SK-N-SH treated with all-trans-retinoic acid at 6 μM for 48 hours (cell line): ENCODE results near the gene AMN.

ENCODE experiments used
- ARNTL ChIP-seq: fragments of 450-650 bp; formaldehyde crosslinking; IDR thresholded peaks from 2 replicates; pipeline ENCODE4 v1.5.0; 2020; ENCODE audit warnings: low read depth, mild to moderate bottlenecking, moderate library complexity, borderline replicate concordance
- CSDC2 ChIP-seq: fragments of 250-450 bp; sonication (Bioruptor Pico); IDR thresholded peaks from 2 replicates; pipeline ENCODE4 v1.5.0; 2020; ENCODE audit warnings: mild to moderate bottlenecking, moderate library complexity
- ESRRG ChIP-seq: fragments of 250-450 bp; sonication (Bioruptor Pico); IDR thresholded peaks from 2 replicates; pipeline ENCODE4 v1.6.1; 2021; ENCODE audit warnings: mild to moderate bottlenecking
- GLIS3 ChIP-seq: fragments of 250-450 bp; sonication (Bioruptor Pico); IDR thresholded peaks from 2 replicates; pipeline ENCODE4 v1.5.0; 2020; ENCODE audit warnings: mild to moderate bottlenecking, moderate library complexity
- ISL1 ChIP-seq: fragments of 250-450 bp; sonication (Bioruptor Pico); IDR thresholded peaks from 2 replicates; pipeline ENCODE4 v2.1.2; 2022; ENCODE audit warnings: mild to moderate bottlenecking, moderate library complexity
- OSR1 ChIP-seq: fragments of 250-450 bp; sonication (Bioruptor Pico); IDR thresholded peaks from 2 replicates; pipeline ENCODE4 v1.8.0; 2022; ENCODE audit warnings: moderate library complexity, mild to moderate bottlenecking, inconsistent platforms
- RARB ChIP-seq: fragments of 250-450 bp; sonication (Bioruptor Pico); IDR thresholded peaks from 2 replicates; pipeline ENCODE4 v1.8.0; 2021; ENCODE audit warnings: mild to moderate bottlenecking, moderate library complexity
- SNAI2 ChIP-seq: fragments of 250-450 bp; sonication (Bioruptor Pico); IDR thresholded peaks from 2 replicates; pipeline ENCODE4 v1.5.0; 2020; ENCODE audit warnings: mild to moderate bottlenecking, moderate library complexity
- TCF4 ChIP-seq: fragments of 250-450 bp; sonication (Bioruptor Pico); IDR thresholded peaks from 2 replicates; pipeline ENCODE4 v1.8.0; 2021; ENCODE audit warnings: mild to moderate bottlenecking, moderate library complexity, borderline replicate concordance
- TOX ChIP-seq: fragments of 250-450 bp; sonication (Bioruptor Pico); IDR thresholded peaks from 2 replicates; pipeline ENCODE4 v1.8.0; 2021; ENCODE audit warnings: mild to moderate bottlenecking, moderate library complexity, borderline replicate concordance
- ZFP3 ChIP-seq: fragments of 250-450 bp; sonication (Bioruptor Pico); IDR thresholded peaks from 2 replicates; pipeline ENCODE4 v1.5.0; 2020; ENCODE audit warnings: mild to moderate bottlenecking, moderate library complexity
- ZNF8 ChIP-seq: fragments of 450-650 bp; formaldehyde crosslinking; IDR thresholded peaks from 2 replicates; pipeline ENCODE4 v1.5.0; 2020; ENCODE audit warnings: mild to moderate bottlenecking, moderate library complexity
- TF ChIP-seq, protein P1 (sequence below): fragments of 250-450 bp; sonication (Bioruptor Pico); IDR thresholded peaks from 2 replicates; pipeline ENCODE4 v1.8.0; 2020; ENCODE audit warnings: mild to moderate bottlenecking, moderate library complexity, borderline replicate concordance
- TF ChIP-seq, protein P2 (sequence below): fragments of 250-450 bp; sonication (Bioruptor Pico); IDR thresholded peaks from 2 replicates; pipeline ENCODE4 v1.5.1; 2020; ENCODE audit warnings: low read depth, mild to moderate bottlenecking, moderate library complexity

DNA sequence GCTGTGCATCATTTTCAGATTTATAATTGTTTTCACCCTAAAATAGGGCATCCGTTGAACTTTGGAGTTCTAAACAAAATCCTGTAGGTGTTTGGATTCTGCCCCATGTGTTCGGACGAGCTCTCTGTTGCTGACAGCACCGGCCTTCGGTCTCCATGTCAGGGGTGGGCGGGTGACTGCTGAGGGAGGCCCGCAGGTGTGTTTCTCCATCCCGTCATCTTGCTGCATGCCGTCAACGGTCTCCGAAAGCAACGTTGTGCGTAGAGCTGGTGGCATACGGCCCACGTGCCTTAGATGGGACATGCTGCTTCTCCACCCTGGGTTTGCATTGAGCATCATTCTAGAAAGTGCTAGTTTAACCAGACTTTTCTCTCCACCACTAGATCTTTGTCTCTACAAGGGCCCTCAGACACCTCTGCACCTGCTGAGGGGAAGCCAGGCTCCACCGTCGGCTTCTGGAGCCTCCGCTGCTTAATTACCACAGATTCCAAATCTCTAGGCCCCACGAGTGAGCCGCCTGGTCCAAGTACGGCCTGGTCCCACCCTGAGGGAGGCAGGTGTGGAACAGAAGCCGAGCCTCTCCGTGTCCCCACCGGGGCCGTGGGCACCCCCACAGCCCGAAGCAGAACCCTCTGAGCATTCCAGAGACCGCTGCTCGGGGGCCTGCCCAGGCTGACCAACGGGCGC is 15.7 kb upstream of the AMN start:
- TF ChIP-seq, protein P1, sequence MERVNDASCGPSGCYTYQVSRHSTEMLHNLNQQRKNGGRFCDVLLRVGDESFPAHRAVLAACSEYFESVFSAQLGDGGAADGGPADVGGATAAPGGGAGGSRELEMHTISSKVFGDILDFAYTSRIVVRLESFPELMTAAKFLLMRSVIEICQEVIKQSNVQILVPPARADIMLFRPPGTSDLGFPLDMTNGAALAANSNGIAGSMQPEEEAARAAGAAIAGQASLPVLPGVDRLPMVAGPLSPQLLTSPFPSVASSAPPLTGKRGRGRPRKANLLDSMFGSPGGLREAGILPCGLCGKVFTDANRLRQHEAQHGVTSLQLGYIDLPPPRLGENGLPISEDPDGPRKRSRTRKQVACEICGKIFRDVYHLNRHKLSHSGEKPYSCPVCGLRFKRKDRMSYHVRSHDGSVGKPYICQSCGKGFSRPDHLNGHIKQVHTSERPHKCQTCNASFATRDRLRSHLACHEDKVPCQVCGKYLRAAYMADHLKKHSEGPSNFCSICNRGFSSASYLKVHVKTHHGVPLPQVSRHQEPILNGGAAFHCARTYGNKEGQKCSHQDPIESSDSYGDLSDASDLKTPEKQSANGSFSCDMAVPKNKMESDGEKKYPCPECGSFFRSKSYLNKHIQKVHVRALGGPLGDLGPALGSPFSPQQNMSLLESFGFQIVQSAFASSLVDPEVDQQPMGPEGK (CRISPR knock-in tag): no peak
- TF ChIP-seq CSDC2 (CRISPR knock-in tag) (no peak), ZNF8 (no peak), RARB (CRISPR knock-in tag) (no peak), OSR1 (CRISPR knock-in tag) (no peak), TOX (CRISPR knock-in tag) (no peak), TCF4 (CRISPR knock-in tag) (no peak), GLIS3 (no peak), SNAI2 (CRISPR knock-in tag) (no peak), ZFP3 (no peak), ESRRG (no peak), ISL1 (CRISPR knock-in tag) (no peak), ARNTL (CRISPR knock-in tag) (no peak)
- TF ChIP-seq, protein P2, sequence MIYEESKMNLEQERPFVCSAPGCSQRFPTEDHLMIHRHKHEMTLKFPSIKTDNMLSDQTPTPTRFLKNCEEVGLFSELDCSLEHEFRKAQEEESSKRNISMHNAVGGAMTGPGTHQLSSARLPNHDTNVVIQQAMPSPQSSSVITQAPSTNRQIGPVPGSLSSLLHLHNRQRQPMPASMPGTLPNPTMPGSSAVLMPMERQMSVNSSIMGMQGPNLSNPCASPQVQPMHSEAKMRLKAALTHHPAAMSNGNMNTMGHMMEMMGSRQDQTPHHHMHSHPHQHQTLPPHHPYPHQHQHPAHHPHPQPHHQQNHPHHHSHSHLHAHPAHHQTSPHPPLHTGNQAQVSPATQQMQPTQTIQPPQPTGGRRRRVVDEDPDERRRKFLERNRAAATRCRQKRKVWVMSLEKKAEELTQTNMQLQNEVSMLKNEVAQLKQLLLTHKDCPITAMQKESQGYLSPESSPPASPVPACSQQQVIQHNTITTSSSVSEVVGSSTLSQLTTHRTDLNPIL: no peak
